Neural cell (in vitro differentiated cells): Measurements from ENCODE around the gene MSI1.

Experiments
- EZH2 ChIP-seq: fragments of 200-600, 300-800 bp; shearing (Covaris generic), sonication (generic); IDR thresholded peaks from 2 replicates; pipeline ENCODE4 v1.6.1; 2014; ENCODE audit warnings: antibody characterized with exemption, low read length, borderline replicate concordance, mild to moderate bottlenecking; ENCODE audit not compliant: insufficient read depth, poor library complexity, severe bottlenecking
- POLR2AphosphoS5 ChIP-seq: IDR thresholded peaks from 2 replicates; pipeline ENCODE4 v1.6.1; 2012
- SMC3 ChIP-seq: fragments of 450-650 bp; conservative IDR thresholded peaks from 2 replicates; pipeline ENCODE4 v1.6.1; 2014; ENCODE audit warnings: antibody characterized with exemption, mild to moderate bottlenecking, moderate library complexity; ENCODE audit not compliant: poor library complexity
- TAF1 ChIP-seq: IDR thresholded peaks from 2 replicates; pipeline ENCODE4 v1.6.1; 2012; ENCODE audit warnings: low read depth
- TF ChIP-seq, protein P1 (sequence below): fragments of 450-650 bp; IDR thresholded peaks from 2 replicates; pipeline ENCODE4 v1.5.1; 2014; ENCODE audit warnings: antibody characterized with exemption, mild to moderate bottlenecking, moderate library complexity; ENCODE audit not compliant: poor library complexity, severe bottlenecking

DNA sequence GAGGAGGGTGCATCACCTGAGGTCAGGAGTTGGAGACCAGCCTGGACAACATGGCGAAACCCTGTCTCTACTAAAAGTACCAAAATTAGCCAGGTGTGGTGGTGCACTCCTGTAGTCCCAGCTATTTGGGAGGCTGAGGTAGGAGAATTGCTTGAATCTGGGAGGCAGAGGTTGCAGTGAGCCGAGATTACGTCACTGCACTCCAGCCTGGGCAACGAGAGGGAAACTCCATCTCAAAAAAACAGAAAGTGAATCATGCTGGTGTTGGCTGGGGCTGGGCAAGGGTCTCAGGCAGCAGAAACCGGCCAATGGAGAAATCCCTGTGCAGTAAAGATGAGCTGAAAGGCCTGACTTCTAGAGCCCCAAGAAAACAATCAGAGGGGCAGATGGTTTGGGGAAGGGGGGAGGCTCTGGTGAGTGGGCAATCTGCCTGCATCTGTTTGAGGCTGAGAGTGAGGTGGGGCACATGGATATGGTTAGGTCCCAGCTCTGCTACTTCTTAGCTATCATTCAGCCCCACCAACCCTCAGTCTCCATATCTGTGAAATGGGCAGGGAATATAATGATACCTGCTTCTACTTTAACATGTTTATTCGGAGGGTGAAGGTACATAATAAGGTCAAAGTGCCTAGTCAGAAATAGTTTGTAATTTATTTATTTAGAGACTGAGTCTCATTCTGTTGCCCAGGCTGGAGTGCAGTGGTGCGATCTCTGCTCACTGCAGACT, 47.7 kb upstream of the MSI1 start:
- TF ChIP-seq POLR2AphosphoS5 (no peak), TAF1 (no peak), EZH2 (no peak), SMC3 (no peak)
- TF ChIP-seq, protein P1, sequence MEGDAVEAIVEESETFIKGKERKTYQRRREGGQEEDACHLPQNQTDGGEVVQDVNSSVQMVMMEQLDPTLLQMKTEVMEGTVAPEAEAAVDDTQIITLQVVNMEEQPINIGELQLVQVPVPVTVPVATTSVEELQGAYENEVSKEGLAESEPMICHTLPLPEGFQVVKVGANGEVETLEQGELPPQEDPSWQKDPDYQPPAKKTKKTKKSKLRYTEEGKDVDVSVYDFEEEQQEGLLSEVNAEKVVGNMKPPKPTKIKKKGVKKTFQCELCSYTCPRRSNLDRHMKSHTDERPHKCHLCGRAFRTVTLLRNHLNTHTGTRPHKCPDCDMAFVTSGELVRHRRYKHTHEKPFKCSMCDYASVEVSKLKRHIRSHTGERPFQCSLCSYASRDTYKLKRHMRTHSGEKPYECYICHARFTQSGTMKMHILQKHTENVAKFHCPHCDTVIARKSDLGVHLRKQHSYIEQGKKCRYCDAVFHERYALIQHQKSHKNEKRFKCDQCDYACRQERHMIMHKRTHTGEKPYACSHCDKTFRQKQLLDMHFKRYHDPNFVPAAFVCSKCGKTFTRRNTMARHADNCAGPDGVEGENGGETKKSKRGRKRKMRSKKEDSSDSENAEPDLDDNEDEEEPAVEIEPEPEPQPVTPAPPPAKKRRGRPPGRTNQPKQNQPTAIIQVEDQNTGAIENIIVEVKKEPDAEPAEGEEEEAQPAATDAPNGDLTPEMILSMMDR = no peak
